NCI-H2029 treated with DMSO at 0.1 percent for 48 hours (cell line): ENCODE data around the gene APLP2.
"Not testable (repeated sequence)": the region's sequence is repeated elsewhere in the genome, so short reads cannot be mapped to it uniquely, and the experiment has no call there.

Experiments
- DNase-seq: peaks from one replicate; lab custom pipeline; 2025; lab: John Stamatoyannopoulos, UW

The APLP2 gene

GRCh38 chr11:130061017-130061416, 8.7 kb upstream of the APLP2 start:
- DNase-seq: no peak

DNA sequence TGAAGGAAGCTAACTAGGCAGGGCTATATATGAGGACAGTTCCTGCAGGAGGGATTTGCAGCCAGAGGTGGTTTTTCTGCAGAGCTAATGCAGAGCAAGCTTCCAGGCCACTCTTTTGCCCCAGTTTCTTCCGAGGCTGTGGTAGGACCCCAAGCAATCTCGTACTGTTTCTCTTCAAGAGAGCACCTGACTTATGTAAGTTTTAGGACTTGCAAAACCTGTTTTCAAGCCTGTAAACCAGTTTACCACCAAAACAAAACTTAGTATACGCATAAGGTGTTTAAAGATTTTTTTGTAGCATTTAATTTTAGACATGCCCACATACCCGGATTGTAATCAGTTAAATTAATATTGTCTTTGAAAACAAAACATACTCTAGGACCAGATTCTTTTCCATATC, 7.7 kb upstream of the APLP2 start:
- DNase-seq: no peak

DNA sequence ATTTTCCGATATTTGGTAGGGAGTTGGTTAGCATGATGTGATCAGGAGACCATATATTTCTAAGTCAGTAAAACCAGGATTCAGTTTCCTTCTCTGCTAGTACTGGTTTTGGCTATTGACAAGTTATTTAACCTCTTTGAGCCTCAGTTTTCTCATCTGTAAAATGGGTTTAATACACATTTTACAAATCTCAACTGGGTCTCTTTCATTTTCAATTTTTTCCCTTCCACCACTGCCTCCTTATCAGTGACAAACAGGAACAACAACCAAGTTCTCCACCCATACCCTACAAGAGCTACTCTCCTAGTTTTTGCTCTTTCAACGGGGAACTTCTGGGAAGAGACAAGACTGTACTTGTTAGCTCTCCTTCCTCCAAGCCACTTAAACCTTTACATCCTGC, 6.2 kb upstream of the APLP2 start:
- DNase-seq: no peak

DNA sequence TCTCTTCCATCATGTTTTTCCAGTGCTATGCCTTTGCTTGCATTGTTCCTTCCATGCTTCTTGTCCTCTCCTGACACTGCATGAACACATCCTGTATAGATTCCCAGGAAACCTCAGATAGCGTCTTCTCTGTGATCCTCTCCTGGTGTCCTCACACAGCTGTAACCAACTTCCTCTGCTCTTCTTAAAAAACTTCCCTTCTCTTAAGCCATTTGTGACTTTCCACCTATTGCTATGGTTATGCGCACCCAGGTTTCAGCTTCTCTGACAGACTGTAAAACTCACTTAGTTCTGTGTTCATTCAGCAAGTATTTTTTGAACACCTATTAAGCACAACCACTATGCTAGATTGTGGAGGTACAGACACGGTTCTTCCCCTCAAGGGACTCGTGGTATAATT, 5.1 kb upstream of the APLP2 start:
- no peak for DNase-seq

DNA sequence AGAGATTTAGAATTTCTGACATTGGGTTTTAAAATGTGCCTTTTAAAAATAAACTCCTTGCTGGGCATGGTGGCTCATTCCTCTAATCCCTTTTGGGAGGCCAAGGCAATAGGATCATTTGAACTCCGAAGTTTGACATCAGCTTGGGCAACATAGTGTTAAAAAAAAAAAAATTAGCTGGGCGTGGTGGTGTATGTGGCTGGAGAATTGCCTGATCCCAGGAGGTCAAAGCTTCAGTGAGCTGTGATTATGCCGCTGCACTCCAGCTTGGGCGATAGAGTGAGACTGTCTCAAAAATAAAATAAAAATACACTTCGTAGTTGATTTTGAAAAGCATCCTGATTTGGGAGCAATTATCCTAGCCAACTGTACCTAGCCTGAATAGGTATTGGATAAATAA, 3.4 kb upstream of the APLP2 start:
- no peak for DNase-seq

GRCh38 chr11:130068546-130068985, 1.1 kb upstream of the APLP2 start:
- DNase-seq: no peak

DNA sequence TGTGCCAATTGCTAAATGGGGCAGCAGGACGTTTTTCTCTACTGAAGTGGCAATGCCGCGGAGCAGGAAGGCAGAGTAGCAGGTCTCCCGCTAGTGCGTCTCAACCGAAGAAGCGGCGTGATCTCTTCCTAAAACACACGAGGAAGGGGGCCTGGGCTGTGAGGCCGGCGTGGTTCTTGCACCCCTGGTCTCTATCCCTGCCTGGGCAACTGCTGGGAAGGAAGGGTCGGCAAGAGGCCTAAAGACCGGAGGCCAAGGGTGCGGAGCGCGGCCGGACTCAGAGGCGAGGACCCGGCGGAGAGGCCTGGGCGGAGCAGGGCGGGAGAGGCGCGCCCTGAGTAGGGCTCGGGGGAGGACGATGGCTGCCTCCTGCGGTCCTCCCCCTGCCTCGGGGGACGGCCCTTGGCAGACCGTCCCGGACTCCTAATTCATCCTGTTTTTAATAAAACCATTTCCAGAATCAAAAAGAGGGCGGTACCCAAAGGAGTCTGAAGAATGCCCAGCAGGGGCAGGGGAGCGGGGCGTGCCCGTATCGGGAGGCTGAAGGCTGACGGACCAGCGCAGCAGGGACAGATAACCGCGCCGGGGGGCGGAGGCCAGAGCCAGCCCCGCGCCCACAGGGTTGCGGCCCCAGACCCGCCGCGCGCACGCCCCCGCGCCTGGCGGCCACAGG, 572 bp upstream of the APLP2 start:
- no peak for DNase-seq

- no peak for DNase-seq
Observed at GRCh38 chr11:130070109-130070845, 583 bp downstream of the APLP2 start.

DNA sequence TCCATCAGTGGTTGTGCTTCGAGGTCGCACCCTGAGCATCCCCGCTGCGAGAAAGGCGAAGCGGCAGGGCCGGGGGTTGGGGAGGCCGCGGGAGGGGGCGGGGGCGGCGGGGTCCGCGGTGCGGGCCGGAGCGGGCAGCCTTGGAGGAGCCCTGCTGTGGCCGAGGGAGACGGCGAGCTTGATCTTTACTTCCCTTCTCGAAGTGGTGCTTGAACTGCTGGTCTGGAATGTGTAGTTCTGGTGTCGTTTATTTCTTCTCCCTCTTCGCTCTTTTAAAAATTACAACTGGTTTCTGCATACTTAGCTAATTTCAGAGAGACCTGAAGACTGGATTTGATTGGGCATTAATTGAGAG, 1.1 kb downstream of the APLP2 start:
- no peak for DNase-seq

DNA sequence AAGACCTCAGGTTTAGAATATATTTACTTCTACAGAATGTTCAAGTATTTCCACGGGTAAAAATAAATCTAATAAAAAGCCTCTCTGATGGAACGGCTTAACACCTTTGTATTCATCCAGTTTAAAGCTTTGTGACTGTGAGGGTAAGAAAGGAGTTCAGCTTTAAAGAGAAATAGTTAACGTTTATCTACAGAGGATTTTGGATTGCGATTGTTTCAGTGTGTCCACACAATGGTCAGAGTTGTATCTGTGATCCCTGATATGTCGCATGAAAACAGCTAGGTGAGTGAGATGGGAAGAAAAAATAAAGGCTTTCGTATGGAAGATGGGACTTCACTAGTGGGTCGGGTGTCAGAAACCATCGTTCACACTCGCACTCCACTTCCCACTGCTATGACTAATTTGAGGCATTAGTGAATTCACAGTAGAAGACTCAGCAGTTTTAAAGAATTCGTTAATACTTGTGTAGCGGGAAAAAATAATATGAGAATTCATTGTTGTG, 1.6 kb downstream of the APLP2 start:
- no peak for DNase-seq

GRCh38 chr11:130074736-130075135, 5.0 kb downstream of the APLP2 start:
- DNase-seq: no peak

- DNase-seq: no peak
Observed at GRCh38 chr11:130076778-130077481, 7.2 kb downstream of the APLP2 start.

DNA sequence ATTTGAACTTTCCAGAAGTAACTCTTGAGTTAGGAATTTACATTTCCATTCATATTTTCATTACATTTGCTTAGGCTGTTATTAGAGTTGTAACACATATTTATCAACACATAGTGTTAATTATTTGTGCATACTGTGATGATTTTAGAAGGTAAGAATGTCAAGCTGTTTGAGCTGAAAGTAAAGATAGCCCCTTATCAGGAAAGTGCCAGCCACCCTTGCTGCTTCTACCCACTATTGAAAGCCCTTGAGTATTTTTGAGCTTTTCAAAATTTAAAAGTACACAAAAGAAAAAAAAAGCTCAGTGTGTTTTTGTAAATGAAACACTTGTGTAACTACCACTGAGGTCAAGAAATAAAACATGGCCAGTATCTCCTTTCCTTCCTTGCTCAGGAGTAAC, 8.0 kb downstream of the APLP2 start:
- no peak for DNase-seq

GRCh38 chr11:130078080-130078479, 8.4 kb downstream of the APLP2 start:
- no peak for DNase-seq

DNA sequence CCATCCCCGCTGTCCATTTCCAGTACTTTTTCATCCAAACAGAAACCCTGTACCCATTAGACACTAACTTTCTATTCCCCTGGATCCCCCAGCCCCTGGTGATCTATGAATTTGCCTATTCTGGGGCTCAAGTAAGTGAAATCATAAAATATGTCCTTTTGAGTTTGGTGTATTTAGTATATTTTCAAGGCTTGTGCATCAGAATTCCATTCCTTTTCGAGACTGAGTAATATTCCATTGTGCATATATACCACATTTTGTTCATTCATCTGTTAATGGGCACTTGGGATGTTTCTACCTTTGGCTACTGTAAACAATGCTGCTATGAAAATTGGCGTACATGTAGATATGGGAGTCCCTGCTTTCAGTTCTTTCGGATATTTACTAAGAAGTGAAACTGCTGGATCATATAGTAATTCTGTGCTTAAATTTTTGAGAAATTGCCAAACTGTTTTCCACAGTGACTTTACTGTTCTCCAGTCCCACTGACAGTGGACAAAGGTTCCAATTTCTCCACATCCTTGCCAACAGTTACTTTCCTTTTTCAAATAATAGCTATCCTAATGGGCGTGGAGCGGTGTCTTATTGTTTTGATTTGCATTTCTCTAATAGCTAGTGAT, 16.1 kb downstream of the APLP2 start:
- DNase-seq: no peak

GRCh38 chr11:130086669-130087068, 17.0 kb downstream of the APLP2 start:
- DNase-seq: no peak

DNA sequence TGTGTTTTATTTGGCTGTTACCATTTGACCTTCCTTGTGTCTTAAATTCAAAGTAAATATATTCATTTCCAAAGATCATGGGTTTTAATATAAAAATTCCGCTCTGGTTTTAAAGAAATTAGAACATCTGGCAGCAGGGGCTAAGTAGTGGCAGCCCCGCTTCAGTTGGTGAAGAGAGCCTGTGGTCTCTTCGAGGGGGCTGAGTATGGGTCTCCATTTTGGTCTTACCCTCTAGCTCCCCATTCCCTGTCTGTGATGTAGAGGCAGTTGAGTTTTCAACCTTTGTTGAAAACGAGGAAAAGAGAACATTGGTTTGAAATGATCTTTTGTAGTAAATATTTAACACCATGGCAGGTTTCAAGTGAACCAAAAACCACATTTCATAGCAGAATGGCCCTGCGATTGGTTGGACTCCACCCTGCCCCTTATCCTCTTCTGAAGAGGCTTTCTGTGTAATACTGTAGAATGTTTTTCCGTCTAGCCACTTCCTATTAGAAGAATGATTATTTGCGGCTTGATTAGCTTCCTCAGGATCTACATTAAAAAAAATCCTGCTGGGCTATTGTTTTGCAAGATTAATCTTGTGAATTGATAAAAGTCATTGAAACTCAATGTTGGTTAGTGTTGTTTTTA, 17.7 kb downstream of the APLP2 start:
- DNase-seq: no peak

DNA sequence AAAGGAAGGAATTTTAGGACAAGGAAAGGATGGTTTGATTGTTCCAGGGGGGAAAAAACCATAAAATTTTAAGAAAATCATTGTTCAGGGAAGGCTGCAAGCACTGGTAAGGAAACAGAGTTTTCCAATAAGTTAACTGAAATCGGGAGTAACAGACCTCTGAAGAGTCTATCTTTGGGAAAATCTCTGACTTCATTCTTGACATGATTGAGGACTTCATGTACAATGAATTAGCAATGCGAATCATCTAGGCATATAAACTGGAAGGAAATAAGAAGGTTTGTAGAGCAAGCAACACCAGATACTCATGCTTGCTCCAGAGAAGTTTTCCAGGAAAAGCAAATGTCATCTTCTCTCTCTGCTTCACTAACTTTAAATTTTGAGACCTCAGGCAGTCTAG, 18.5 kb downstream of the APLP2 start:
- DNase-seq: no peak

GRCh38 chr11:130088919-130089673, 19.4 kb downstream of the APLP2 start:
- peak; percentile 36 for DNase-seq

DNA sequence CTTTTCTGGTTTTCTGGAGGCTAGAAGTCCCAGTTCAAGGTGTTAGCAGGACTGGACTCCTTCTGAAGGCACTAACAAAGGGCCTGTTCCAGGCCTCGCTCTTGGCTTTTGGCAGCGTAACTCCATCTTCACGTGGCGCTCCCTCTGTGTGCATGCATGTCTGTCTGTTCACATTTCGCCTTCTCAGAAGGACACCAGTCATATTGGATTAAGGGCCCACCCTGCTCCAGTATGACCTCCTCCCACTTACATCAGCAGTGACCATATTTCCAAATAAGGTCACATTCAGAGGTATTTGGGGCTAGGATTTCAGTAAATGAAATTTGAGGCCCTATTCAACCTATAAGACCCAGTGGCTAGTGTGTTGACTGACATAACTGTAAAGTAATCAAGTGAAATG, 20.0 kb downstream of the APLP2 start:
- no peak for DNase-seq

- DNase-seq: not testable (repeated sequence)
Observed at GRCh38 chr11:130090517-130090916, 20.8 kb downstream of the APLP2 start.
